ENCODE measurements around the gene ZBTB16. TPM values are rescaled to one million over a fixed set of nuclear protein-coding genes. Genes with fewer than 3 reads are reported as not detected.

ZBTB16 gene
- total and polyA plus RNA-seq, 2 donors (not counting 3 experiments of a cell fraction or from before 2014, with no cell fraction given): 9.8 to 20.3 TPM

DNA sequence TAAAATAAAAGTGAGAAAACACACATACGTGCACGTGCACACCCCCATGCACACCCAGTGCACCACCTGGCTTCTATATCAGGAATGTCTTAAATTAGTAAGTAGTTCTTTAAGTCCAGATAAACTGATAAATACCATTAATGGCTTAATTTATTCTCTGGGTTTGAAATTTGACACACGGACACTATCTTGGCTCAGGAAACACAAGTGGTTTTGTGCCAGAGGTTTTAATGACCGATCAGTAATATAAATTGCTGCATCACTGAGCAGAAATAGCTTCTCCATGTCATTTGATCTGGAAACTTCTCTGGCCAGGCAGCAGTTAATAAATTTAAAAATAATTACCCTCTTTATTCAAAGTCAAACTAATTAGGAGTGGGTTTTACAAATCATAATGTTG, 135.2 kb downstream of the ZBTB16 start:
- no peak for TF ChIP-seq JUN (IDR thresholded peaks at IDR 0.05; ENCODE audit: borderline replicate concordance, insufficient read depth, insufficient read length, low read depth)
- no peak for TF ChIP-seq POLR2AphosphoS5 (IDR thresholded peaks at IDR 0.05; ENCODE audit: insufficient read depth, low read depth, low read length)
- no peak for TF ChIP-seq EZH2 (IDR thresholded peaks at IDR 0.05; ENCODE audit: borderline replicate concordance, low read depth, low read length, severe bottlenecking)
- TF ChIP-seq MYC (IDR thresholded peaks at IDR 0.05; ENCODE audit: low read depth, low read length): no peak
- no peak for TF ChIP-seq POLR2A (IDR thresholded peaks at IDR 0.05; ENCODE audit: low read depth, low read length)
- TF ChIP-seq GATA2 (IDR thresholded peaks at IDR 0.05; ENCODE audit: insufficient read depth, insufficient read length, low read depth, low read length): no peak
- TF ChIP-seq, protein P1, sequence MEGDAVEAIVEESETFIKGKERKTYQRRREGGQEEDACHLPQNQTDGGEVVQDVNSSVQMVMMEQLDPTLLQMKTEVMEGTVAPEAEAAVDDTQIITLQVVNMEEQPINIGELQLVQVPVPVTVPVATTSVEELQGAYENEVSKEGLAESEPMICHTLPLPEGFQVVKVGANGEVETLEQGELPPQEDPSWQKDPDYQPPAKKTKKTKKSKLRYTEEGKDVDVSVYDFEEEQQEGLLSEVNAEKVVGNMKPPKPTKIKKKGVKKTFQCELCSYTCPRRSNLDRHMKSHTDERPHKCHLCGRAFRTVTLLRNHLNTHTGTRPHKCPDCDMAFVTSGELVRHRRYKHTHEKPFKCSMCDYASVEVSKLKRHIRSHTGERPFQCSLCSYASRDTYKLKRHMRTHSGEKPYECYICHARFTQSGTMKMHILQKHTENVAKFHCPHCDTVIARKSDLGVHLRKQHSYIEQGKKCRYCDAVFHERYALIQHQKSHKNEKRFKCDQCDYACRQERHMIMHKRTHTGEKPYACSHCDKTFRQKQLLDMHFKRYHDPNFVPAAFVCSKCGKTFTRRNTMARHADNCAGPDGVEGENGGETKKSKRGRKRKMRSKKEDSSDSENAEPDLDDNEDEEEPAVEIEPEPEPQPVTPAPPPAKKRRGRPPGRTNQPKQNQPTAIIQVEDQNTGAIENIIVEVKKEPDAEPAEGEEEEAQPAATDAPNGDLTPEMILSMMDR (IDR thresholded peaks at IDR 0.05; ENCODE audit: extremely low read depth in 1 of 2, insufficient read depth in 1 of 2, low read depth in 1 of 2, low read length in 2 of 2): no peak
- TF ChIP-seq FOS (IDR thresholded peaks at IDR 0.05; ENCODE audit: borderline replicate concordance, insufficient read depth, low read length): no peak
- TF ChIP-seq, protein P2, sequence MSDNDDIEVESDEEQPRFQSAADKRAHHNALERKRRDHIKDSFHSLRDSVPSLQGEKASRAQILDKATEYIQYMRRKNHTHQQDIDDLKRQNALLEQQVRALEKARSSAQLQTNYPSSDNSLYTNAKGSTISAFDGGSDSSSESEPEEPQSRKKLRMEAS (IDR thresholded peaks at IDR 0.05; ENCODE audit: insufficient read depth, insufficient read length): no peak
- H2AFZ ChIP-seq (ENCODE audit: low read depth, low read length): no peak overlapping the region
- dilution Hi-C loops (cut with MboI; ENCODE audit: extremely low pct_ligation_motif_present, low sequenced_read_pairs) (no loop called here), intact Hi-C loops (cut with micrococcal nuclease) (no loop called here)
- H3K9me3 ChIP-seq (replicated peaks; ENCODE audit: control insufficient read depth, insufficient read depth, low read length): no peaks in the 10 kb centered on the region
- no peaks in the 10 kb centered on the region for H4K20me1 ChIP-seq (replicated peaks; ENCODE audit: control insufficient read depth, extremely low read depth, insufficient read depth, low read length)
- no peaks in the 10 kb centered on the region for H3K79me2 ChIP-seq (ENCODE audit: control insufficient read depth, insufficient read depth, low read length)
- no peak overlapping the region for H3K4me2 ChIP-seq (ENCODE audit: insufficient read depth, low read length)
- DNase-seq (ENCODE audit: low read depth, low spot score) (no peak), FAIRE-seq (no peak)
- H3K4me3 ChIP-seq (replicated peaks in 1 of 3; ENCODE audit: insufficient read depth in 1 of 3, low read depth in 1 of 3, low read length in 3 of 3): no peak overlapping the region
- H3K36me3 ChIP-seq (ENCODE audit: control insufficient read depth in 2 of 2, extremely low read depth in 1 of 2, insufficient read depth in 2 of 2, low read length in 2 of 2): no peaks in the 10 kb centered on the region
- no TSS peak for BruUV-seq (replicated peaks)
- ChIA-PET CTCF (interaction anchor here (1.4 kb wide), 1 partner anchor 59 kb away, joined by 3 read pairs; no protein-coding TSS in a partner anchor), POLR2A (no interaction called here)
- no peaks in the 10 kb centered on the region for H3K9me1 ChIP-seq (replicated peaks; ENCODE audit: control insufficient read depth, extremely low read depth, insufficient read depth, low read length)
- H3K4me1 ChIP-seq (ENCODE audit: control insufficient read depth, extremely low read depth, insufficient read depth, low read length): peaks cover 19% of the 10 kb centered on the region
- no peaks in the 10 kb centered on the region for H3K27me3 ChIP-seq (ENCODE audit: control insufficient read depth in 2 of 2, insufficient read depth in 2 of 2, low read length in 2 of 2)
- H3K27ac ChIP-seq (ENCODE audit: insufficient read depth, low read depth, low read length): no peak overlapping the region
- H3K9ac ChIP-seq (replicated peaks; ENCODE audit: extremely low read depth, insufficient read depth, low read length): no peak overlapping the region

Measured in endothelial cell of umbilical vein (primary cell).